HG02884 (cell line): ENCODE measurements around the gene CPEB3.

Experiments
- ATAC-seq: cut with Tn5 transposase; IDR thresholded peaks from one replicate; pipeline ENCODE4 v1.9.1; 2021; ENCODE audit warnings: mild to moderate bottlenecking, moderate library complexity; ENCODE audit not compliant: unreplicated experiment

The CPEB3 gene

GRCh38 chr10:92268748-92269147 is 22.1 kb downstream of the CPEB3 start:
- ATAC-seq, result no peak

- no peak for ATAC-seq
These were observed 23.5 kb downstream of the CPEB3 start for GRCh38 chr10:92267343-92267742.

- no peak for ATAC-seq
These were observed 25.1 kb downstream of the CPEB3 start for GRCh38 chr10:92265687-92266258.

DNA sequence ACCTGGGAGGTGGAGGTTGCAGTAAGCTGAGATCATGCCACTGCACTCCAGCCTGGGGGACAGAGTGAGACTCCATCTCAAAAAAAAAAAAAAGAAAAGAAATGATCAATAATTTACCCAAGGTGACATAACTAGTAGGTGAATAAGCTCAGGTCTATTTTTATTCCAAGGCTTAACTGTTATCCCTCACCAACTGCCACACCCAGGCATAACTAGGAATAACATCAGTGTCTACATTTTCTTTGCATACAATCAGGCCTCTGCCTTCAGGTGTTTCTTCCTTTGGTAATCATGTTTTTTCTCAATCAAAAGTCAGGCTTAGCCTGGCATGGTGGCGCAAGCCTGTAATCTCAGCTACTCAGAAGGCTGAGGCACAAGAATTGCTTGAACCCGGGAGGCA is 26.6 kb downstream of the CPEB3 start:
- no peak for ATAC-seq

DNA sequence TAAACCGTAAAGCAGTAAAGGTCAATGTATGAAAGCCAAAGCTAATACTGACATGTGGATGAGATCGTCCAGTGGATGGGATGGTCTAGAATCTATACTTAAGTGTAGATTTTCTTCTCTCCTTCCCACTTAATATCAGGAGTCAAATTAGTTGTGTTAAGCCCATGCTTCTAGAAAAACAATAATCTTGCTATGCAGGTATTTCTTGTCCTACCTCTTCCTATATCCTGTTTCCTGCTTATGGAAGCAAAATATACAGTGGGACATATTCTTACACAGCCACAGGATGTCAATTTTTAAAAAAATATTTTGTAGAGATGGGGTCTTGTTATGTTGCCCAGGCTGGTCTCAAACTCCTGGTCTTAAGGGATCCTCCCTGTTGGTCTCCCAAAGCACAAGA is 27.5 kb downstream of the CPEB3 start:
- no peak for ATAC-seq

DNA sequence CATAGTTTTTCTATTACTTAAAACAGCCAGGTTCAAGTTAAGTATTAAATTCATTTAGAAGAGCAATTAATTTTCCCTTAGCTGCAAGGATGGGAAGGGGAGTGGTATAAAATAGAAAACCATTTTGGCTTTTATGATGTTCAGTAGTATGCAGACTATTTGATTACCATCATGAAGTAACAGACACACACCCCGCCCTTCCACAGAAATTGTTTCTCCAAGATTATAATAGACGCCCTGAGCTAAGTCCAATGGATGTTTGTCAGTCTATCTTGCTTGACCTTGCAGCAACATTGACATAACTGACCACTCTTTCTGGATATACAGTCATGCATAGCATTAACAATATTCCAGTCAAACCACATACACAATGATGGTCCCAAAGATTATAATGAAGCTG is 42.3 kb downstream of the CPEB3 start:
- no peak for ATAC-seq

DNA sequence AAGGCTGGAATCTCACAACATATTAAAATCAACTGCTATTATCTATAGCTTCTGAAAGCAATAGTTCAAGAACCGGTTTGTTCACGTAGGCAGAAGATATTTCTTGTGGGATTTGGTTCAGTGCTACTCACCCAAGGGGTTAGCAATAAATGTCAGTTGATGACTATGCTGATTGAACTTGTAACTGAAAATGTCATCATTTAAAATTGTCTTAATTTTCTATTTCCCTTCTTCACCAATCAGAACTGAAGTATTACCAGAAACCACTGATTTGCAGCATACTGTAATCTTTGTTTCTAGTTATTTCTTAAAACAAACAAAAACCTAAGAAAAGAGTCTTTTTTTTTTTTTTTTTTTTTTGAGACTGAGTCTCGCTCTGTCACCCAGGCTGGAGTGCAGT is 46.1 kb downstream of the CPEB3 start:
- peak; percentile 43 for ATAC-seq

DNA sequence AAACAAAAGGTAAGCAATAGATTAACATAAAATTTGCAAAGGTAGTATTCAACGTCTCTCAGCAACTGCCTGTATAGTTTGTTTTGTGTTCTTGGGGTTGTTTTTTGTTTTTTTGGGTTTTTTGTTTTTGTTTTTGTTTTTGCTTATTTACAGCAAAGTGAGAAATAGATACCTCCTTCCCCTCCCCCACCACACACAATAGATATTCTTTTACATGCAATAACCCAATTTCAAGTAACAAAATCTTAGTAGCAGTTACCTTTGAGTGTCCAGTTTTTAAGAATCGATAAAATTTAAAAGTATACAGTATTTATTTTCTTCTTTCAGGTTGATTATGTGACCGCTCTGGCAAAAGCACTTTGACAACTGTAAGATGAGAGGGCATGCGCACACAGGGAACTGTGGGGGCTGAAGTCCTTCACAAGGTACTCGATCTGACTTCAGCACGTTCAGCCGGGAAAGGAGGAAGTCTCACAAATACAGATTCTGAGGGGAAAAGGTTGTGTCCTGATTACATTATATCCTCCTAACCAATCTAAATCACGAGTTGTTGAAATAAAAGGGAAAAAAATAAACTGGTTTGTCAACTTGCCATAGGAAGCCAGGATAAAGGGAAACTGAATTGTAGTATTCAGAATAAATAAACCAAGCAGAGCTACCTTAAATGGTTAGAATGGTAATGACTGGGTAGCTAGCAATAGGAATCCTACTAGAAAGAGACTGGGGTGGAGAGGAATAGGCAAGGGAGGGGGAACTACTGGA is 47.8 kb downstream of the CPEB3 start:
- ATAC-seq, result no peak

GRCh38 chr10:92242380-92242779 is 48.5 kb downstream of the CPEB3 start:
- ATAC-seq, result no peak

DNA sequence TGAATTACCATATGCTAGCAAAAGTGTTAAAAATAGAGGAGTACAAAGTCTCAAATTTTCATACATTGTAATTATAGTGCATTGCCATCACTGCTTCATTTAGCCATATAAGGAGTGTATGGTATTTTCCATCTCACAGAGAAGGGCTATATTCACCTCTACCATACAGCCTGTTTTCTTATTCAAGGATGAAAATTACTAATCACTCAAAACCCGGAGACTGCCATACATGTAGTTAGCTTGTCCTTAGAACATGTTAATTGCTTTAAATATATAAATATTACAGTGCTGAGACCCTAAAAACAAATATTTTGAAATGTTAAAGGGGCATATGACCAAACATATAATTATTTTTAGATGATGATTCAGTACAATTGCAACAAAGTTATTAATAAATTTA is 49.4 kb downstream of the CPEB3 start:
- no peak for ATAC-seq

DNA sequence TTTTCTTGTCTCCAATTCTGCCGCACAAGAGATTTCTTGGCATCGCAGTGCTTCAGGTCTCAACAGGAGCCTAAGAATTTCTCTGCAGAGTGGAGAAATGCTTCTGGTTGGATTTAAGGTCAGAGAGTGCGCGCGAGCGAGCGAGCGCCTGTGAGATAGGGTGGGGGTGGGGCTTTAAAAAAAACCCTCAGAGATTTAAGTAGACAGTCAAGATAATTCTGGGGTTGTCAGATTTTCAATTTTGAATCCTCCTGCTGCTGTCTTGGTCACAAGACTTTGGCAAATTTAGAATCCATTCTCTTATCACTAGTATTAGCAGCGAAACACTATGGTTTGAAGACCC is 49.7 kb downstream of the CPEB3 start:
- no peak for ATAC-seq

- ATAC-seq, result peak; percentile 55
These were observed 50.4 kb downstream of the CPEB3 start for GRCh38 chr10:92240289-92241157.

DNA sequence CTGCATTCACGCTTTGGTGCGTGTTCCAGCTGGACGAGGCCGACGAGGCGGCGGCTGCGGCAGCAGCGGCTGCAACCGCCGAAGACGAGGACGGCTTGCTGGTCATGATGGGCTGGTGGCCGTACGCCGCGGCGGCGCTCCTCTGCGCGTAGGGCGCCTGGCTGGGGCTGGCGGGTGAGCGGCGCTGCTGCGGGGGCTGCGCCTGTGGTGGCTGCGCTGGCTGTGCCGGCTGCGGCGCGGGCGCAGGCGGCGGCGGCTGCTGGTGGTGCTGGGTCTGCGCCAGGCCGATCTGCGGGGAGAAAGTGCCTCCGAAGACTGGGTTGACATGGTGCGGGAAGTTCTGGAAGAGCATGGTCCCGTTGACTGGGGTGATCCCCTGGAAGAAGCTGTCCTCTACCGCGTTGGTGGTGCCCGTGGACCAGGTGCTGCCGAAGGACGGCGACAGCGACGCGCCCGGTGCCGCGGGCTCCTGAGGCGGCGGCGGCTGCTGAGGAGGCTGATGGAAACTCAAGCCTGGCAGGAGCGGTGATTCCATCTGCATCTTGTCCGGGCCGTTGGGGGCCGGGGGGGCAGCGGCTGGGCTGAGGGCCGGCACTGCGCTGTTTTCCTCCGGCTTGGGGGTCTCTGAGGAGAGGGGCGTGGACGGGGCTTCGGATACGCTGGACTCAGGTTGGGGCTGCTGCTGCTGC is 51.1 kb downstream of the CPEB3 start:
- ATAC-seq, result no peak

DNA sequence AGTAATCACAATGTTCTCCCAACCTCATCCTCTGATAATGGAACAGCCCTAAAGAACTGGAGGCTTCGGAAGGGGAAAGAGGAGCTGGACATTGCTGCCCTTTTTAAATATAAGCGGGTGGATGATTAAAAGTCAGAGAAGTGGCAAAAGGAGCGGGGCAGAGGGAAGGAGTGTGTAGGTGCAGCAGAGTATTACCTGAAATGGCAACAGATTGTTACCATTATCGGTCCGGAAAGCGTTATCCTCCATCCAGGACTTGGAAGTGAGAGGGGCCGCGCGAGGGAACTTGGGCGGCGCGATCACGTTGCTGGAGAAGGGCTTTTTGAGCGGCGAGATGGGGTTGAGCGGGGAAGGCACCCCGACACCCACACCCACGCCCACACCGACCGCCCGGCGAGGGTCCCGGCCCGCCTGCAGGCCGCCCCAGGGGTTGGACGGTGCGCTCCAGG is 51.7 kb downstream of the CPEB3 start:
- no peak for ATAC-seq

GRCh38 chr10:92238586-92239098 is 52.2 kb downstream of the CPEB3 start:
- no peak for ATAC-seq

DNA sequence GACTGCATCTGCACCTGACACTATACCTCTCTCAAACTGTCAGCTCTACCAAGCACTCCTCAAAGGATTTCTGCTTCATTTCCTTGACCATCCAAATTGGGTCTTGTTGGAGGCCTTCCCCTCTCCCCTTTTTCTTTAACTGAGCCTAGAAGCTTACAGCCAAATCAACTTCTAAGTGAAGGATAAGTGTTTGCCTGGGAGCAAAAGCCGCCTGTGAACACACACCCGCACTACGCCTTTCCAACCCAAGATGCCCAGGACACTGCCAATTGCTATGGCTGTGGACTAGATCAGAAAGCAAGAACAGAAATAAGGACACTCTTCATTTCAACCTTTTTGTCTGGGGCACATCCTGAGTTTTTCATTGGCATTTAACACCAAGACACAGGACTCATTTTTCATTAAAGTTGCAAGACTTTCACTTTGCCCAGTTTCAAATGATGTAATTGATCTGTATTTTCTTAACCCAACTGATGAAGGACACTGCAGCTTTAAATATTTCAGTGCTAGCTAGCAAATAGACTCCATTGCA is 52.8 kb downstream of the CPEB3 start:
- ATAC-seq, result no peak

DNA sequence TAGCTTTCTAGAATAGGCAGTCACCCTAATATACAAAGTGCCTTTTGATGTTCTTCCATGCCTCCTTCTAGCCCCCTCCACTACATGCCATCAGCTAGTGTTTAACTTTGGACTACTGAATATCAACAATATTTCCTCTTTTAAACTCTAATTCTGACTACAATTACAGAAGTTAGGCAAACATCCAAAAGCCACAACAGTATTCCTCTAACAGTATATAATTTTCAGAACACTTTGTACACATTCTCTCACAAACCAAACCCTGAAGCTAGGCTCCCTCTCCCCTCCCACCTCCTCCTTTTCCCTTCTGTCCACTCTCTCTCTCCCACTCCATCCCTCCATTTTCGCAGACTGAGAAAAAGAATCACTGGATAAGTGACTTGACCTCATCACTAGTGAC is 59.7 kb downstream of the CPEB3 start:
- ATAC-seq, result no peak

GRCh38 chr10:92222603-92223262 is 68.1 kb downstream of the CPEB3 start:
- no peak for ATAC-seq

GRCh38 chr10:92219559-92219958 is 71.3 kb downstream of the CPEB3 start:
- no peak for ATAC-seq

DNA sequence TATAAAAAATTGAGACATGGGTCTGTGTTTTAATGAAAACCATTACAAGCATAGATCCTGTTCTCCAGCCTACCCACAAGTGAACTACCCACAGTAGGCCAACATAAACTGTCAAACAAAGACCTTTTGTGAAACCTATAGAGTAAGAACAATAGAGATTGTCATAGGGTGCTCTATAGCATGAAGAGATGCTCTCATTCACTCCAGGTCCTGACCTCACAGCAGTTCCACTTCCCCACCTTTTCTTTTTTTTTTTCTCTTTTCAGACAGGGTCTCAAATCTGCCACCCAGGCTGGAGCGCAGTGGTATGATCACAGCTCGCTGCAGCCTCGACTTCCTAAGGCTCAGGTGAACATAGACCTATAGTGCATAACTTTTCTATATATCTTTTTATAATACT is 72.3 kb downstream of the CPEB3 start:
- ATAC-seq, result no peak
